GM19397 (cell line): ENCODE data around the gene DCANP1.

ENCODE experiments used
- ATAC-seq: cut with Tn5 transposase; IDR thresholded peaks from one replicate; pipeline ENCODE4 v1.9.1; 2021; ENCODE audit warnings: mild to moderate bottlenecking, moderate library complexity; ENCODE audit not compliant: unreplicated experiment

The DCANP1 gene

DNA sequence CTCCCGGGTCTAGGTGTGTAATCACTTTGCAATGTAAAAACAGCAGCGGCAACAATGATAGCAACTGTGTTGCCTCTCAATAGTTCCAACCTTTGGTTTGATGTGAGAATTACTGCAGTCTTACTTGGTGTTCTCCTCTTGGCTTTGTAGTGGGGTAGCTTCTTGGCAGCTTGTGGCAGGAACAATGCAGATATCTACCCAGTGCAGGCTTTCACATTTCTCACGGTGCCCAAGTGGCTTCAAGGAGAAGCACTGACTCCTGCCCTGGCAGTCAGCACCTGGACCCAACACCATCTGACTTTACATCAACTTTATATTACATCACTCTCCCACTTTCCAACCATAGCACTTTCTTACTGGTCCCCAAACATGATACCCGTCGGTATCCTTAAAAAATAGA lies 33.4 kb upstream of the DCANP1 start:
- no peak for ATAC-seq

DNA sequence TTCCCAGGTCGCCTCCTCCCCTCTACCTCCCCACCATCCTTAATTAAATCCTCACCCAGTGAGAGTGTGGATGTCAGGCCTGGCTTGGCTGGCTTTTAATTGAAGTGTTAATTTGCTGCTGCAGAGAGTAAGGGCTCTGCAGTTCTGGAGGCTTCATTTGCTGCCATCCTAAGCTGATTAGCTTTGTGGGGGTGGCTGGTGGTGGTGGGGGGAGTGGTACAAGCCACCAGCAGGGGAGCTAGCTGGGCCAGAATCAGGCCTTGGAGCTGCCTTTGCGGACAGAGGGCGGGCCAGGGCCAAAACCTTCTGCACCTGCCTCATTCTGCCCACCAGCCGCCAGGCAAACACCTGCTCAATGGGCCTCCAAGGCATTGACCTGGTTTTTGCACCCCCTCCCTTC lies 31.8 kb upstream of the DCANP1 start:
- no peak for ATAC-seq

DNA sequence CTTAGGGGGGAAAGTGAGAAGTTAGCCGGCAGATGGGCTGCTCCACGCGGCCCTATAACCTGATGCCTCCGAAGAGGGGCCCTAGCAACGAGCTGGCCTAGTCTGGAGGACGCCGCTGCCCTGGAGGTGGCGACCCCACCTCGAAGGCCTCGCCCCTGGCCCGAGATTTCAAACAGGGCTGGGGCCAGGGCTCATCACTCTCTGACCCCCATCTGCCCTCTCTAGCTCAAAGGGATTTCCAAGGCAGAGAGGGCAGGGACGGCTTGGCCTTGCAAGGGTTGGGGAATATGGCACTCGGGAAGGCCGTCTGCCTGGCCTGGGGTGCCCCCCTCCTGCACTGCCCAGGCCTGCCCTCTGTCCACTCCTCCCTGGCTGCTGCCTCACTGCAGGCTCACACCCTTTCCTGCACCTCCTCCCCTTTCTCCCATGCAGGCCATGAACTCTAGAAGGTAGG lies 30.5 kb upstream of the DCANP1 start:
- ATAC-seq, result no peak

DNA sequence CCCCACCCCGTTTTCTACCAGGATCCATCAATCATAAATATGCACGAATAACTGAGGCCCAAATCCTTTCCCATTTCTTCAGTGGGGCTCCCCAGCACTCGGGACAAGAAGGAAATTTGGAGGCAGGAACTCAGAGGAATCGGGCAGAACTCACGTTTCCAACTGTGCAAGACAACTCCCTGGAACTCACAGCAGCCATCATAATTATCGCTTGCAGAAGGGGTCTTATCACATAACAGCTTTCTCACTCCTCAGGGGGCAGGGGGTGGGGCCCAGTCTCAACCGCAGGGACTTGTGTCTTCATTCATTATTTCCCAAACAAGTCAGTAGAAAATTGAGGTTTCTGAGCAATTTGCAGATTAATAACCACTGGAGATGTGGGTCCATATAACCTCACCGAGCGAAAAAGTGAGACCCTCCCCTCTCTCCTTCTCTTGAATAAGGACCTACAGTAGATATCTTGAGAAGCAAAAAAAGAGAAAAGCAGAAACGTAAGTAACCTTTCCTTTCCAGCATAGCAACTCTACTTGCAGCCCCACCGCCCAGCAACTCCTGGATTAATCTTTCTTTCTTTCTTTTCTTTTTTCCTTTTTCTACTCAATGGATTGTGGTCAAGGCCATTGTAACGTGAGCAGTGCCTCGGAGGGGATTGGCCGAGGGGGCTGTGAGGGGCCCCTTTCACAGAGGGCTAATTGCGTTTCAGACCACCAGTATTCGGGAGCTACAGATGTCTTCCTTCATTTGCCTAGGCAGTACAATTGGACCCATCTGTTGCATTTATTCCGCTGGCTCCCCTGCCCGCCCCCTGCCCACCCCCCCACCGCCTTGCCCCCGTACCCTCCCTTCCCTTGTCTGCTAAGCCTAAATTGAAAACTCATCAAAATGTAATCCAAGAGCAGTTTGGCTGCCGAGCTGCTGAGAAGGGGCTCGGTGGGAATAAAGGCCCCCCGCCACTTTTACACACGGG lies 29.8 kb upstream of the DCANP1 start:
- no peak for ATAC-seq

DNA sequence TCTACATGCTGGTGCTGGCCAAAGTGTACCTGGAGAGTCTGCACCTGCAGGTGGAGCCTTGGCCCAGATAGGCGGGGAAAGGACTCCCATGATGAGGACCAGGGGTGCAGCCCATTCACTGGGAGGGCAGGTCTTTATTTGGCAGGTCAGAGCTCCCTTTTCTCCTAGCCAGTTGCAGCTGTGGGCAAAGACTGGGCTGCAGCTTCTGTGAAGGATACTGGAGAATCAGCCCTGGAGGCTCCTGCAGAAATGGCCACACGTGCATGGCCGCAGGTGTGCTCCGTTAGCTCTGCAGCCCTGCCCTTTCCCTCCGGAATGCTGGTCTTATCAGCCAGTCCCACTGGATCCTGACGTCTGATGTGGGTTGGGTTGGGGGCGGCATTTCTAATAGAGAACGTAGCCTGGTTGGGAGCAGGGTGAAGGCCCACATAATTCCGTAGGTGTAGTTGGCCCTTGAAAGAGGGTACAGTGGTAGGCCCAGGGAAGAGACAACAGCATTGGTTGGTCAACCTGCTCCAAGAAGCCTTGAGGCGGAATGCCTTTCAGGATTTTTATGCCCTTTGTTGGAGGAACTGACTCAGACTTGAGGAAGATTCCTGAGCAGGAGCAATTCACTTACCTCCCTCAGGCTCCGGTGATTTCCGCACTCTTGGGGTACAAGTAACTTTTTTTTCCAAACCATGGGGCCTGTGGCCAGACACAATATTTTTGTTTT lies 27.0 kb upstream of the DCANP1 start:
- no peak for ATAC-seq

DNA sequence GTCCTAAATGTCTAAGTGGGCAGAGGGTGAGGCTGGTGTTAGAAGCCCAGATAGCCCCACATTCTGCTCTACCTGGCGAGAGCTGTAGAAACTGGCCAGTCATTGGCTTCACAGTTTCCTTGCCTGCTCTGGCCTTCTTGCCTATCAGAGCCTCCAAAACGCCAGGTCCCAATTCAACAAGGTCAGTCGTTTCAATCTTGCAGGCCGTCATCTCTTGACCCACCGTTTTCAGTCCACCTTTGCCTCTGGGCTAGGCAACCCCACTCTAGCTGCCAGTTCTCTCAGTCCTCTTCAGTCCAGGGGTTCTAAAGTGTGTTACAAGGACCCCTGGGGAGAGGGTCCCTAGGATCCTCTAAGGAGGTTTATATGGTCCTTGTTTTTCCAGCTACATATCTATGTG lies 25.0 kb upstream of the DCANP1 start:
- ATAC-seq, result no peak

DNA sequence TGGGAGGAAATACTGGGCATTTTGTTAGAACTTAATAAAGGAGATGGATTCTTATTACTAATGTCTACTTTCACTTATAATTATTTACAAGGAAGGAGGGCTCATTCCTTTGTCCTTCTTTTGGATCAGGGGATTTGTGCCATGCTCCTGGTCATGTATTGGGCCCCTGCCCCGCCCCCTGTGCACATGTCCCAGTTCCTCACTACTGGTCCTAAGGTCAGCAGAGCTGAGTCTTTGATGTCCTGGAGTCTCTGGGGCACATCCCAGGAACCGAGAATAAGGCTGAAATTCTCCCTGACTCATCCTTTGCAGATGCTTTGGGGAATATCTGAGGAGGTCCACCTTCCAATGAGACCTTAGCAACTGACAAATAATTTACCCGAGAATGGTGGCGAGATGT lies 24.6 kb upstream of the DCANP1 start:
- no peak for ATAC-seq

DNA sequence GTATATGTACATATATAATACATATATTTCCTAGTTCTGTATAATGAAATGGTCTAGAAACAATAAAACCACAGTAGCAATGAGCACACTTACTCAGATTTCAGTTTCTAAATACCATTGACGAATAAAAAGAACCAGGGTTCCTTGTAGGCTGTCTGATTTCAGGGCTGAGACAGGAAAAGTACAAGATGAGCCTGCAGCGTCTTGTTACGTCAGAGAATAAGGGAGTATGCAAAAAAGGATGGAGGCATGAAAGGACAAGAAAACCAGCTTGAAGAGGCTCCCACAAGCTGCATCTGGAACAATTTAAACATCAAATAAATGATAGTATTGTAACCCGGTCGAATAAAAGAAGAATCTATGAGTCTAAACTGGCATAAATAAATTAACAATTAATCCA lies 22.8 kb upstream of the DCANP1 start:
- no peak for ATAC-seq

DNA sequence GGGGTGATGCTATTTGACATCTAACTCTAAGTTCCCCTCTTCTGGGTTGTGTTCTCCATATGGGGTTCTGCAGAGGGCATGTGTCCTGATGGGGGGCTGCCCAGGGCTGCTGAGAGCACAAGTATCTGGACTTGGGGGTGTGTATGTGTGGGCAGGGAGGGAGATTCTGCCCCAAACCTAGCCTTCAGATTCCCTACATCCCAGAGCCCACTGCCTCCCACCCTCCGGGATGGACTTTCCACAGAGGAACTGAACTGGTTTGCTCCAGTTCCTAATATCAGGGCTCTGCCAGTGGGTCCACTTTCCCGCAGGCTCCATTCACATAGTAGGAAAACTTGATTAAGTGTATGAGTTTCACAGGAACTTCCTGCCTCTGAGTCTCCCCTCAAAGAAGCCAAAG lies 21.4 kb upstream of the DCANP1 start:
- ATAC-seq, result no peak

DNA sequence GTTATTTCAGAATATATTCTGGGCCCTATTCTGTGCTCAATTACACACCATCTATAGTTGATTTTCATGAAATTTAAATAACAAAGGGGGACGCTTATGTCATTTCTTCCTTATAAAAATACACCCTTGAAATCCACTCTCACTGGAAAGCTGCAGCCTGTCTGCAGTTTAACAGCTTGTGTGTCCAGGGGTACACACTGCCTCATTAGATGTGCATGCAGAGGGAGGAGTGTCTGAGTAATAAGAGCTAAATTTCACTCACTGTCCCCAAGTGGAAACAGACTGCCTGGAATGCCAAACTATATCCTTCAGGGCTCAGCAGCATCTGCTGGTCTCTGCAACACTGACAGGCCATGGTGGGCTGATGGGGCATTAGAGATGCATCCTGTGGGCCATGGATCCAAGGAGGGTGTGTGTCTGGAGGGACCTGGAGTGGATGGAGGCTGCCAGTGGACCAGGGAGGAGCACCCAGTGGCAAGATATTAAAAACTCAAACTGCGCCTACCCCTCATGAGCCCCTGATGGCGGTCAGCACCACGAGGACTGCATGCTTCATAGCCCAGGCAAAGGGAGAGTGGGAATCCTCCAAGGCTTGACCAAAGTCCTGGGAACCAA lies 20.8 kb upstream of the DCANP1 start:
- no peak for ATAC-seq

DNA sequence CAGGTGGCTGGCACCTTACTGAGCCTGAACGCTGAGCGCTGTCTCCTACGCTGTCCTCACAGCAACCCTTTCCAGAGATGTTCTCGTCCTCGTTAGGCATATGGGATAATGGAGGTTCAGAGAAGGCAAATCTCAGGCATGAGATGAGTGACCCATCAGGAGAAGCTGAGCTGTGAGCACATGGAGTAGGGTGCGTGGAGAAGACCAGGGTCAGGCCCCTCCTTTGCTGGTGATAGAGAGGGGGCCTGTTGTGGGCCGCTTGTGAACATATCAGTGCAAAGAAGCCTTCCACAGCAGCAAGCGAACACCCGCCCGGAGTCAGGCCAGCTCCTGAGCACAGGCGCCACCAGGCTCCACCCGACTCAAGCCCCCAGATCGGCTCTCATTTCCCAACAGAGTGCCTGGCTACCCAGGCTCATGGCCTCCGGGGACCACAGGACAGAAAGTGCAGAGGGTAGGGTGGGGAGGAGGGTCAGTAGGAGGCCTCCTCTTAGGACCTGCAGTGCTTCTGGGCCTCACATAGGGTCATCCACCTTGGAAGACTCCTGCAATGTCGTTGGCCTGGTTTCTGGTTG lies 20.0 kb upstream of the DCANP1 start:
- ATAC-seq, result no peak

DNA sequence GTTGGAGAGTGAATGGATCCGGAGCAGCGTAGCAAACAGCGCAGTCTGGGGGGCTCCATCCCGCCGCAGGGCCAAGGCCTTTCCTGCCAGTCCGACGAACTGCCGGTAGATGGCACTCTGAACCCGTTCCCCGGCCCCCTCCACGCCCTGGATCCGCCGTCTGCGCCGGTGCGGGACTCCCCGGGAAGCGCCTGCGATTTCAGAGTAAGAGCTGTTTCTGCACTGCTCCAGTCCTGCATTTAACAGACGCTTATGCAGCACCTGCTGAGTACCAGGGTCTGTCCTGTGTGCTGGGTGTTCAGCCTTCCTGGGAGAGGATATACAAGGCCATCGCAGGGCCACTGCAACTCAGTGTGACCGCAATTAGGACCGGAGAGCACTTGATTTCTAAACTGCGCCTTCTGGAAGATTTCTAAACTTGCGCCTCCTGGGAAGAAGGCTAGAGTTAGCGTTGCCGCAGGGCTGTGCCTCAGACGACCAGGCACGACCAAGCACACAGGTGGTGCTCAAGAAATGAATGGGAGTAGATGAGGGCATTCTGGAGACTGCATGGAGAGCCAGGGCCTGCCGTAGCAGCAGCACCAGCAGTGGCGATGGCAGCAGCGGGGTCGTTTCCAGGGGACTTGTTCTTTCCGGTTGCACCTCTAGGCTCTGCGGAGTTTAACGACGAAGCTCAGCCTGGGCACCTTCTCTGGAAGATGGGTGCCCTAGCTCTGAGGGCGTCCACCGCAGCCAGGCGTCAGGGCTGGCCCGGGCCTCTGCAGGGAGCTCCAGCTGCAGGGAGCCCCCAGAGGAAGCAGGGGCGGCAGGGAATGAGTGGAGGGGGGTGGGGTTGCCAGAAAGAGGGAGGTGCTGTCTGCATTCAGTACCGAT lies 19.3 kb upstream of the DCANP1 start:
- peak; percentile 79 for ATAC-seq

DNA sequence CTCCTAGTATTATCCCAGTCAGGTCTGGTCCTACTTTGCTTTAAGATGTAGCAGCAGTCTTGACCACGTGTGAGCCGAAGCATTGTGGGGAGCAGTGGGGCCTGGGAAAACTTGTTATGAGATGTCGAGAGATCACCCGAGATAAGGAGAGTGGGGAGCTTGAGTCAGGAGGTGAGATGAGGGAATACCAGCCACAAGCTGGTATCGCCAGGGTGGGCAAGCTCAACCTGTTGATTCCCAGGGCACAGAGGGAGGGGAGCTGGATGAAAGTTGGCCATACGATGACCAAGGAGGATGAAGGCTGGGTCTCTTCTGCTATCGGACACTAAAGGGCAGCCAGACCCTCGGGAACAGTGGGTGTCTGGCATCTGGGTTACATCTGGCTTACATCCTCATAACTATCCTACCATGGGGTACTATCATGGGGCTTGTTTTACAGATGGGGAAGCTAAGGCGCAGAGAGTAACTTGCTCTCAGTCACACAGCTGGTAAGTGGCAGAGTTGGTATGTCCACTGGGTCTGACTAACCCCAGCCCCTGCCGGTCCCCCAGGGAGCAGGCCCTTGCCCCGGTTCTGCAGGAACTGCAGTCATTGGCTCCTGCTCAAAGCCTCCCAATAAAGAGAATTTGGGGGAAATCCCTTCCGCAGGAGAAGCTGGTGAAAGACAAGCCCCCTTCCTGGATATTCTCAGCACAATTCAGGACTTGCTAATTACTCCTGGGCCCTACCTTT lies 18.4 kb upstream of the DCANP1 start:
- no peak for ATAC-seq

DNA sequence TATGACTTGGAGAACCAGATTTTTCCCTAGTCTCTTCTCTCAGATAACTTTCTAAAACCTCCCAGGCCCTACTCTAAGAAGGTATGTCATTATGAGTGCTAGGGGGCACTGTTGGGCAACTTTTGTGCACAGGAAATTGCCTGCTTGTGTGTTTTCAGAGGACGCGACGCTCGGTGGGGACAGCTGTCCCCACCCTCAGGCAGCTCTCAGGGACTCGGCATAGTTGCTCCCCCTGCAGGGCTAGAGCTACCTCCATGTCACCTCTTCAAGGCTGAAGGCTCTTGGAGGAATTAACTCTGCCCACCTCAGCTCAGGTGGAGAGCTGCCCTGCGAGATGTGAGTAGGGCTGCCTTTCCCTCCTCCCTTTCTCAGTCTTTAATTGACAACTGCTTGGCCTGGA lies 15.2 kb upstream of the DCANP1 start:
- no peak for ATAC-seq

DNA sequence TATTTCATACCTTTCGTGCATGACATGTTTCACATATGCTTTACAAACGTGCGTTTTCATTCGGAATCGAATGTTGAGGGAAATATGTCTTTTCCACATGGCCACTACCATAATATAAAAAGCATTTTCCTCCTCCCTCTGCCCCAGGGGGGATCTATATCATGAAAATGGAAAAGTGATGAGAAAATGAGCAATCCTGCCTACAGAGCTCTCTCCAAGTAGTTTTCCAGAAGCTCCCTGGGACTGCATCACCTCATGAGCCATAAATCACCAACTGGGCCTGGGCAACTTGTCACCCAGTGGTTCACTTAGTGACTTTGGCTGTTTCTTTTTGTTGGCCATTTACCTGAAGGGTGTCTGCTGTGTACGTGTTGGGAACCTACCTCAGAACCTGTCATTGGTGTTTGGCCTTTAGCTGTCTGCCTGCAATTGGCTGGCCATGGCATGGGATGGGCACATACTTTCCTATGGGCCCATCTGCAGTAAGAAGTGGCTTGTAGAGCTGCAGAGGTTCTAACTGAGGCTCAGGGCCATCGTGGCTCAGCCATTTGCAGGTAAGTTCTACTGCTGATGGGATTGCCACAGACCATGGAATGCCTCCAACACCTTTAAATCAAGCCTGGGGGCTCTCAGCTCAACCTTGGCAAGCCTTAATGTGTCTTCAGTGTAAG lies 14.5 kb upstream of the DCANP1 start:
- no peak for ATAC-seq

DNA sequence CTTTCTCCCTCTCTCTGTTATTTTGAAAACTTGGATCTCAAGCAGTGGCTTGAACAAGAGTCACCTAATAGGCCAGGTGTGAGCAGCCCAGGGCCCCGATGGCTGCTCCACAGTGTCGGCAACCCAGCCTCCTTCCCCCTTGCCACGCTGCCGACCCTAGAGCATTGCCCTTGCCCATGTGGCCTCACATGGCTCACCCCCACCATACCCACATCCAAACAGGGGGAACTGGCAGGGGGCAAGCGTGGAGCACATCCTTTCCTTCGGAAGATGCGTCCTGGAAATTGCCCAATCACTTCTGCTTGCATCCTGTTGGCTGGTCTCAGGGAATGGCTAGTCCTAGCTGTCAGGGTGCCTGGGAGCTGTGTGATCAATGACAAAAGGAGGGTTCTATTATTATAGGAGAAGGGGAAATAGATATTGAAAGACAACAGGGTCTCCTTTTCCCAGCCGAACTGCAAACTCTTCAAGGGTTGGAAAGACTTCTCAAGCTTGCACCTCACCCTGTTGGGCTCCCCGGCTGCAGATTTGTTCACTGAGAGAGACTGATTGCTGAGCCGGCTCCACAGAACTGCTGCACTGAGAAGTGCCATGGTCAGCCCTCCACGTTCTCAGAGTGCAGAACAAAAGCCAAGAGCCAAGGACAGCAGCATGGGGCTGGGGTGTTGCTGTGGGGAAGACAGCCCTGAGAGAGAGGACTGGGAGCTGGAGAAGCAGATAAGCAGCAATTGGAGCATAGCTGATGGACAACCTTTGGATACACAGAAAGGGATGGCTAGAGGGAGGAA lies 13.3 kb upstream of the DCANP1 start:
- ATAC-seq, result no peak

DNA sequence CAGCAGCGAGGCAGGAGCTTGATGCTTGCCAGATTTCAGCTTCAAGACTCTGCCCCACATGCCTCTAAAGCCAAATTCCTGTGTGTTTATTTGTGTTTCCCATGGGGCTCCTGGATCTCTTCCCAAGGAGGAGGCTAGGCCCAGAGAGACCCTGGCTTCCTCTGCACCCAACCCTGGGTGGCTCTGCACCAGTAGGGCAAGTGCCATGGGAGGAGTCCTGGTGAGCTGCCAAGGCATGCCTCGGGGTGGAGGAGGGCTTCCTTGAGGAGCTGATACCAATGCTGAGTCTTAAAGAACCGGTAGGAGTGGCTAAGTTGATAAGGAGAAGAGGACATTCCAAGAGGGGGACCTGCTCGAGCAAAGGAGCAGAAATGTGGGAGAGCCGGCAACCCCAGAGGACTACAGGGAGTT lies 11.8 kb upstream of the DCANP1 start:
- no peak for ATAC-seq

DNA sequence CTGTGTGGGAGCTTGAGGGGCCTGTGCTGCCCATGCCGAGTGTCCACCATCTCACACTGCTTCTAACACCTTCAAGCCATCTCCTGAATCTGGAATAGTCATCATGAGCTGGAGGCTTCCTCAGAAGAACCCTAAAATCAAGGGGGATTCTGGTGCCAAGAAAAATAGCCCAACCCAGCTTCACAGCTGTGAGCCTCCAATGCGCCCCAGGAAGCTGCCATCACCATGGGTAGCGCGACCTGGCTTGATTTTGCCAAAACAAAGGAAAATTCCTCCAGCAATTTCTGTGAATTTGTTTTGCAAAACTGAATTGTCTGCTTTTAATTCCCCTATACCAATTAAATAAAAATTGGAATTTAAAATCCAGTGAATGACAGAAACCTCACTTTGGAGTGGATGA lies 11.2 kb upstream of the DCANP1 start:
- ATAC-seq, result no peak
